RKO (cell line): ENCODE data around the gene PPP1R2.

Experiments
- DNase-seq: peaks from one replicate; pipeline ENCODE4 v3.0.0-alpha.2; 2016; ENCODE audit warnings: low spot score

PPP1R2 gene

DNA sequence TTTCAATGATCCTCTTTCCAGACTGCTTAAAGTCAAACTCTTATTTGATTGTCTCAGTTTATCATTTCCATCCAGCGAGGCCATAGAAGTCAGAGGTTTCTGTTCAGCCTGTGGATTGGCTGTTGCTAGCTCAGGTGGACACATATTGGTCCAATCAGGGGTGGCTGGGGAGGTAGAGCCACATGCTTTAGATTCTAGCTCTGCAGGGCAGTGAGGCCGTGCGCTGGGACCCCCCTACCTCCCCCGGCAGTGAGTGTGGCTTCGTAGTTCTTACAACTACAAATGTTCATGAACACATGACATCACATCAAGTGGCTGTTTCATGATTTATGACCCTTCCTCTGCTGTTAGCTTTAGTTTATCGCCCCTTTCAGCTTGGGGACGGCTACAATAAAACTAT is 22.6 kb upstream of the PPP1R2 start:
- no peak for DNase-seq

DNA sequence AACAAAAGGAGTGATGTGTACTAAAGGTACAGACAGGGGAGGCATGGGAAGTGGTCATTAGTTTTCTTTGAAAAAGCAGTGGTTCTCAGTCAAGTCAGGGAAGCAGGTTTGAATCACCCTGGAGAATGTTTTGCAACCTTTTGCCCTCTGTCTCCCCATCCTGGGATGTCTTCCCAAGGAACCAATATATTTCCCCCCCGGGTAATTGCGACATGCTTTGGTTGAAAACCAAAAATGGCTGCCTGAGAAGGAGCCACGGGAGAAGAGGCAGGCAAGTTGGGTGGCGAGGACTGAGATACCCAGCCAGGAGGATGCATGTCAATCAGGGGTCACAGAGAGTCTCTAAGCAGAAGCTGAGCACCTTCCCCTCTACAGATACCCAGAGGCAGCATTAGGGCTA is 20.2 kb upstream of the PPP1R2 start:
- no peak for DNase-seq

DNA sequence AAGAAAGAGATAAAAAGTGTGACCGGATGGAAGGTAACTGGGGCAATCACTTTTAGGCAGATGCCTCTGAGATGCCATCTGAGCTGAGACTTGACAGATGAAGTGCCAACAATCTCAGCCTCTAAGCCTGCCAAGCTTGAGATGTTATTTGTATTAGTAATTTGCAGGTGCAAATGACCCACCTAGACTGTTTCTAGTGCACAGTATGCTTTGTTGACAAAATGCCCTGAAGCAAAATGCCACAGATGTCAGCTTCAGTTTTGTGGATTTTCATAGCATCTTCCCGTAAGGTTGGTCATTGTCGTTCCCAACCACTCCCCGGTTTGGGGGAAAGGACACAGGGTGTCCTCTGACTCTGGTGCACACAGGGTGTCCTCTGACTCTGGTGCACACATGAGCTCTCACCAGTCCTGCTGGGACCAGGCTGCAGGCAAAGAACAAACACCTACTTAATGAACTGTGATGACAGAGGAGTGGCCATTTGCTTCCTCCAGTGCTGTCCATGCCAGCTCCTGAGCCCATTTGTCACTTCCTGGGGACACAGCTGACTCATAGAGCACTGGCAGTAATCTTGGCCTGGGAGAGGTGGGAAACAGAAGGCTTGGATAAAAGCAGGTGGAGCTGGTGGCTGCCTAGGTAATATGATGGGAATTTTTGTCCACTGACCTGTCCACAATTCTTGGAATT is 16.7 kb upstream of the PPP1R2 start:
- DNase-seq, result peak; percentile 28

DNA sequence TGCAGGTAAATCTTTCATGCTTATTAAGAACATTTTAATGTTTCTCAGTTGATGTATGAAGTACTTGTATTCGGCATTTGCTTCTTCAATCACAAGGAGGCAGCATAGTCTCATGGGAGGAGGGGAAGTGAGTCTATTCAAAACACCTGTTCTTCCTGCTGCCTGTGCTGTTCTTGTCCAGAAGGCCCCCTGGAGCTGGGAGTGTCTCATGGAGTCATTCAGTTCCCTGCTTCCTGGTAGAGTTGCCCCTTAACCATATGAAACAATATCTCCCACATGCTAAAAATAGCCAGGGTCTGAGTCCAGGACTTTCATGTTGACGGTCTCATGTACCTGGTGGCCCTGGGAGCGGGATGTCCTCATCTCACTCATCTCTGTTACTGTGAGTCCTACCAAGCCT is 15.5 kb upstream of the PPP1R2 start:
- peak; percentile 60 for DNase-seq

DNA sequence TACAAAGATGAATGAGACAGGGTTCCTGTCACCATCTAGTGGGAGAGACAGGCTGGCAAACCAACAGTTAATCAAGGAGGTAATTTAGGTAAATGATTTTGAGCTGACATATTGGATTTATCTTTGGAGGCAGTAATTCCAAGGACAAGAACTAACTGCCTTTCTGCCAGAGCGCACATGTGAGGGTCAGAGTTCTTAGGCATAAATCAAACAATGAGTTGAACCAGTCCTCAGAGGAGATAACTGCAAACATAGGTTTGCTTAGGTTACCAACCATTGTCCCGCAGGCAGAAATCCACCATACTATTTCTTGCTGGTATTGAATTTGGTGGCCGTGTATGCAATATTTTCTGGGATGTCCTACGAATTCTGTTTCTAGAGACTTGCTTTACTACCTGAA is 14.2 kb upstream of the PPP1R2 start:
- no peak for DNase-seq

DNA sequence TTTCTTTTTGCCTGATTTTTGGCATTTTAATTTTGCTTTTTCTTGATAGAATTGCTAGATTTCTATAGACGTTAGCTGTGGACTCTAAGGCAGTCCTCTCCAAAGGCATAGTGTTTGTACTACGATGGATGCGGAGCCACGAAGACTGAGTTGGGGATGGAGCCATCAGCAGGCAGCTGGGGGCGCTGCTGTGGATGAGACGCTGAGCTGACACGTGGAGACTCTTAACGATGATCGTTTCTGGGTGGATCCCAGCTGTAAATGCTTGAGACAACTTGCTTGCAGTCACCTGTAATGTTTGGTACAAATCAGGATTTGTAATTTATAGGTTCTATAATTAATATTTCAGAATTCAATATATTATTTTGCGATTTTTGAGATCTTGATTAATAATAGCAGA is 13.3 kb upstream of the PPP1R2 start:
- DNase-seq, result no peak

DNA sequence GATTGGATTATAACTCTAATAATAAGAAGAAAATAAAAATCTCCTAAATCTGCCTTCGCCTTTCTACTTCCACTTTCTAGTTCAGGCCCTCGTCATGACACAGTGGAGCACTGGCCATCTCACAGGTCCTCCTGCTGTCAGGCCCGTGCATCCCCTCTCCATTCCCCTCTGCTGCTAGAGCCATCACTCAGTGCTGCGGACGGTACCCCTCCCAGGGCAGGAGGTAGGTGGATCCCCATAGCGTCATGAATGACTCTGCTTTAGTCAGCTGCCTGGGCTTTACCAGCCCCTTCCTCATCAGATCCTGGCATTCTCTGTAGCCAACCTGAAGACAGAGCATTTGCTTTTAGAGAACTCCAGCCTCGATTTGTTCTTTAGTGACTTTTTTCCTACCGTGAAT is 12.0 kb upstream of the PPP1R2 start:
- no peak for DNase-seq

DNA sequence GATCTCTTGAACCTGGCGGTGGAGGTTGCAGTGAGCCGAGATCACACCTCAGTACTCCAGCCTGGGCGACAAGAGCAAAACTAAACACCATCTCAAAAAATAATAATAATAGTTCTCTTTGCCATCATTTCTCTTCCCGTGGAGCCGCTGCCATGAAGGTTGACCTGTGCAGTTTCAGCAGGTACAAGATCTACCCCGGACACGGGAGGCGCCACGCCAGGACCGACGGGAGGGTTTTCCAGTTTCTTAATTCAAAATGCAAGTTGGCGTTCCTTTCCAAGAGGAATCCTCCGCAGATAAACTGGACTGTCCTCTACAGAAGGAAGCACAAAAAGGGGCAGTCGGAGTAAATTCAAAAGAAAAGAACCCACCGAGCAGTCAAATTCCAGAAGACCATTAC is 11.3 kb upstream of the PPP1R2 start:
- no peak for DNase-seq

DNA sequence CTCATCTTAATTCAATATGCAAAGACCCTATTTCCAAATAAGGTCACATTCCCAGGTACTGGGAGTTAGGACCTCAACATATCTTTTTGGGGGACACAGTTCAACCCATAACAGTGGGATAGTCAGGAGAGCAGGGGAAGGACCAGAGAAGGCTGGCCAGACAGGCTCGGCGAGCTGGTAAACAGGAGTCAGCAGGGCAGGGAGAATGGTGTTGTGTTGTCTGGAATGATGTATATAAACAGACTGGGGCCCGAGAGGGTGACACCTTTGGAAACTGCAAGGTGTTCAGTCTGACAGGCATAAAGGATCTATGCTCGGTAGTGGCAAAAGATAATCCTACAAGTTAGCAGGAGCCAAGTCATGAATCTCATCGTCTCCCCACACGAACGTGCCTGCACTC is 10.1 kb upstream of the PPP1R2 start:
- no peak for DNase-seq

DNA sequence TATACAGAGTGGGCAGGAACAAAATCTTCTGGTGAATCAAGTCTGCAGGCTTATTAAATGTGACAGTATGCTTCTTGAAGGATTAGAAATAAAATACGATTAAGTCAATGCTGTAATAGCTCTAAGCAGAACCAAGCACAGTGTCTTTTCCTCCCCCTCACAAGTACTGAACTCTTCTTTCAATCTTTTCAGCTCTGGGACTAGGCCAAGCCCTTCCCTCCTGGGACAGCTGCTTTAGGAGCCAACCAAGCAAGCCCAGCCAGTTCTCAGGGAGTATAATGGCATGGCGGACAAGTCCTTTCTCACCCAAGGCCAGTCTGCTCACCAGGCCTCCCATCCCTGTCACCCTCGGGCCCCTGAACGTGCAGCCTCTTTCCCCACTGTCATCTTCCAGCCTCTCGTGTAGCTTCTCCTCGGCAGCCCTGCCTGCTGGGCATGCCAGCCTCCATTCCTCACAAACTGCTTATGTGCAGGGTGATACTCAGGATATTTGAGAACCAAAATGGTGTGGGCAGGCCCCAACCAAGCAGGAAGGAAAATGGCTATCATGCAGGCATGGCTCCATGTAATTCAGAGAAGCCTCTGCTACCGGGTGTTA is 8.4 kb upstream of the PPP1R2 start:
- no peak for DNase-seq

DNA sequence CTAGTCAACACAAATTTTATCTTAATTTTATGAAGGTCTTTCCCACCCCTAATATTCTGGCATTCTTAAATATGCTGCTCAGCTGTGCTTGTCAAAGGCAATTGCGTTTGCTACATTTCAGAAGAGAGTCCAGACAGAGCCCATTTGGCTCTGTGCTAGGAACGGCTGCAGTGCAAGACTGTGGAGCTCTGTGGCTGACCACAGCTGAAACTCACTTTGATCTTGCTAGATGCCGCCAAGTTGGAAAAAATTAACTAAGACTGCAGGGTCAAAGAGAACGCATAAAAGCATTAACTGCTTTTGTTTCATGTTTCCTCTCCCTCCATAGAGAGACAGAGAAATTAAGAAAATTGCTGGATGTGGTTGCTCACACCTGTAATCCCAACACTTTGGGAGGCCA is 7.6 kb upstream of the PPP1R2 start:
- no peak for DNase-seq

DNA sequence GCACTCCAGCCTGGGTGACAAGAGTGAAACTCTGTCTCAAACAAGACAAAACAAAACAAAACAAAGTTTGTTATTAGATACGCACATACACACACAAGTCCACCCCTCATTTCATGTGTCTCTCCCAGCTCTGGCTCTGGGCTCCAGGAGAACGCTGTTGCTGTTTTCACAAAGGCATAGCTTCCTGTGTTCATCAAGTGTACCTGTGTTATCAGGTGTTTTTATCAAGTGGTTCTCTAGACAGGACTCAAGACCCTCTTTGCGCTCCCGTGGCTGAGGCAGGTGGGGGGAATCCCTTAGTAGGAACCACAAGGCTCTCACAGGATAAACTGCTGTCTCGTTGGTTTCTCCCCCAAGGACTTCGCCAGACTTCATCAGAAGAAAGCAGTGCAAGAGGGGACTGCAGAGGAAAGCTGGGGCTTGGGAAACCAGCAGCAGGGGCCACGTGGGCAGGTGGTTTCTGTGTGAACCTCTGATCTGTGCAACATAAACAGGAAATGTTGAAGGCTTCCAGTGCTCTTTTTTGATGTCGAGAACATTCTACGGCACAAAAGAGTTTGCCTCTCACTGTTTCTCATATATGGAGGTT is 6.9 kb upstream of the PPP1R2 start:
- no peak for DNase-seq

DNA sequence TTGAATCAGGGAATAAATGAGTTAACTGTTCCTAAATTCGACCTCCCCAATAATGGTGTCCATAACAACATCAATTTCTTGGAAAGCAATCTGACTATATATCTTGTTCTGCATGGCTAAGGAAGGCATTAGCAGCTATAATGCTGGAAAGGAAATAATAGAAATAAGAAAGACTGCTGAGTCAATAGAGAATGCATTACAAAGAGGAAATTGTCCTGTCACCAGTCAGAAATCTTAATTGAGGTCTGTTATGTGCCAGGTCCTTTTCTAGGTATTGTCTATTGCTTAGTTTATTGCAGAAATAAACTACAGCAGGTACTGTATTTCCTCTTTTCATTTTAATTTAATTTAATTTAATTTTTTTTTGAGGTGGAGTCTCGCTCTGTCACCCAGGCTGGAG is 5.9 kb upstream of the PPP1R2 start:
- DNase-seq, result no peak

DNA sequence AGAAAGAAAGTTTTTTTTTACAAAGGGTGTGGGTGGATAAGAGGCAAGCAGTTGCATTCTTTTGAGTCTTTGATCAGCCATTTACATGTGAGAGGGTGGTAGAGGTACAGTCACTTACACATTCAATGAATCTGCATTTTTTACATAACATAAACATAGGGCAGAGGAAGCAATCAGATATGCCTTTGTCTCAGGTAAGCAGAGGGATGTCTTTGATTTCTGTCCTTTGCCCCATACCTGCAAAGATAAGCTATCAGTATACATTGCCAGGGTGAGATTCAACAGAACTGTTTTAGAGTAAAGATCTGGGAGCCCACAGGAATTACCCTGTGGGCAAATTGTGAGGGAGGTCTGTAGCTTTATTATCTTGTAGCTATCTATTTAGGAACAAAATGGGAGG is 5.4 kb upstream of the PPP1R2 start:
- no peak for DNase-seq

DNA sequence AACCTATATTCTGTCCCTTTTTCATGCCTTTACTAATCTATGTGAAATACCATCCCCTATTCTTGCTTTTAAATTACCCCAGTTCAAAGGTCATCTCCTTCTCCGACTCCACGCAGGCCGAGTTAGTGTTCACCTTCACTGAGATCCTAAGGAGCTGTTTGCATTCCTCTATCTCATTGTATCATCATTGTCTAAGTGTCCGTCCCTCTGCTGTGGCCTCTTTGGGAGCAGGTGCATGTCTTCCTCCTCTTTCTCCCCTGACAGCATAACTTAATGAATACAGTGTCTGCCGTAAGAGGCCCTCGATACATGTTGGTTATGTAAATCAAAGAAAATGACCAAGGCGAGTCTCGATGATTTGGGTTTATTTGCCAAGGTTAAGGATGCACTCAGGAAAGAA is 4.9 kb upstream of the PPP1R2 start:
- DNase-seq, result no peak

DNA sequence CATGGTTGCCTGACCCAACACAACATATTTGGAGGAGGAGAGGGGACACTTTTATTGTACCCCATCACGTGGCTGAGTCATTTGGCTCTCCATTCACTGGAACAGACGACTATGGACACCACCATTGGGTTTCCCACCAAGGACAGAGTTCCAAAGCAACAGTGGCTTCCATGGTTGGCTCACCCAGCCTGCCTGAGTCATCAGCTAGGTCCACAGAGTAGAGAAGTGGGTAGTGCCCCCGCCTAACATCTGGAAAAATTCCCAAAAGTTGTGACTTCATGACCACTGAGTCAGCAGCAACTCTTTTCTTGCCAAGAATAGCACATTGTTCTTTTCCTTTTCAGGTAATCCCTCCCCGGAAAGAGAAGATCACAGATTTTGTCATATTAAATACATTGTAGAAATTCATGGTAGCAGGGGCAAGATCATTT is 3.0 kb upstream of the PPP1R2 start:
- DNase-seq, result peak; percentile 91

DNA sequence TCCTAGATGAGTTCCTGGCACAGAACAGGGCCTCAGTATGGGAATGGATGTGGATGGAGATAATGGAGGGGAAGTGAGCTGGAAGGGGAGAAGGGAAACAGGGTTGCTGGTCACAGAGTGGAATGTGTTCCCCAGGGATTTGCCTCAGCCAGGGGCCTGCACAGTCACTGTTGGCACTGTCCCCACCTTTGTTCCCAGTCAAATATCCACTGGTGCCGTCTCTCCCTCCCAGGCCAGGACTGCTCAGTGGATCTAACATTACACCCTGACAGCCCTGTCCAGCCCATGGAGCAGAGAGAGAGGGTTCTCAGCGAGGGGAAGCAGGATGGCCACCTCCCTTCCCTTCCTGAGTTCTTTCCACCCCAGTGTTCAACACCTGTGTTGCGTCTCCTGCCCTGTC is 1.5 kb upstream of the PPP1R2 start:
- DNase-seq, result no peak

DNA sequence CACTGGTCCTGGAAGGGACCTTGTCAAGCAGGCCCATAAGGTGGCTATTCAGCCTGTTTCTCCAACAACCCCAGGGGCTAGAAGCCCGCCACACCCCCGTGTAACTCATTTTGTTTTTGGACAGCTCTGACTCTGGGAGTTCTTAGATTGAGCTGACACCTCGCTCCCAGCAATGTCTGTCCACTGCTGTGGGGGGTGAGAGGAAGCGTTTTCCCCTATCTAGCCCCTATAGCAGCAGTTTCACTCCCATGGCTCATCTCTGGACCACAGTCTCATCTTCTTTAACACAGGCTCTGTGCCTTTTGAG is 1.1 kb upstream of the PPP1R2 start:
- DNase-seq, result no peak

DNA sequence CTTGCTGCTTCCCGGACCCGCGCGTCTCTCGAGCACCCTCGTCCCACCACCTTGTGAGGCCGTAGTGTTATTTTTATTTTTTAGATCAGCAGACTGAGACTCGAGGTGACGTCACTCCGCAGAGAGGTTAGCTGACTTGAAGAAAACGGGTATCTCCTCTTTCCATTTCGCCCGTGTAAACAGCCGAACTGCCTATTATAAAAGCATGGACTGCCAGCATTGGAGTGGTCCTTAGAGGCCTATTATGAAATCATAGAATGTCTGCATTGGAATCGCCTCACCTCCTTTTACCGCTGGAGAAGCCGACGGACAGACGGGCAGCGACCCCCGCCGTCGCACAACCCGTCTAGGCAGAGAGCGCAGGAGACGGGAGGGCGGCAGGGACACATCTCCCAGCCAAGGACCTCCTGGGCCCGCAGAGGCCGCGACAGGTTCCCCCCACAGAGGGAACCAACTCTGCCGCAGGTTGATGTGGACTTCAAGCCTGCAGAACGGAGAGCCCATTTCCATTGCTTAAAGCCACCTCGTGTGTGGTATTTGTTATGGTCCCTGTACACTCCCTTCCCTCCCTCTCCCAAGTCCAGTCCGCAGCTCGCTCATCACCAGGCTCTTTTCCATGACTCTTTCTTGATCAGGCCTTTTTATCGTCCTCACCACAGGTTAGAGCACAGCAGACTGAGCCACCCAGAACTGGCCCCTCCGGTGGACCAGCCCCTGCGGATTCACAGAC is 540 bp upstream of the PPP1R2 start:
- no peak for DNase-seq

DNA sequence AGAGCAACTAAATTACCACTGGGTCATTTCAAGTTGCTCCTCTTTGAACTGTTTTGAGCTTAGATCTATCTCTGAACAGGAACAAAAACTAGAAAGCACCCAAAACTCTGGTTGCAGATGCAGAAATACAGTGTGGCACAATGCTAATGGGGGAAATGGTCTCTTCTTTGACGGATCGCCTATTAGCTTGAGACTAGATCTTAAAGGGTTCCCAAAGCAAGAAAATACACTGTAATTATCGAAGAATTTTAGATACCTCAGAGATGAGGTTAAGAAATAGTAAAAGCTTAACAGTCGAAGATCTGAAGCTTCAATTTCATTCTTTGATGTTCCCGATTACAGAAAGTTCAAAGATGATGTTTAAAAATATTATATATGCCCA is 818 bp downstream of the PPP1R2 start:
- no peak for DNase-seq

DNA sequence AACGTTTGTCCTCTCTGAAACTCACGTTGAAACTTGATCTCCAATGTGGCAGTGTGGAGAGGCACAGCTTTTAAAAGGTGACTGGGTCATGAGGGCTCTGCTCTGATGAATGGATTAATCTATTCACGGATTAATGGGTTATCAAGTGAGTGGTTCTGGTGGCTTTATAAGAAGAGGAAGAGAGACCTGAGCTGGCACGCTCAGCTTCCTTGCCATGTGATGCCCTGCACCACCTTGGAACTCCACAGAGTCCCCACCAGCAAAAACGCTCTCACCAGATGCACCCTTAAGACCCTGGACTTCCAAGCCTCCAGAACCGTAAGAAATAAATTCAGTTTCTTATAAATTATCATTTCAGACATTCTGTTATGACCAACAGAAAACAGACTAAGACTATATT is 2.6 kb downstream of the PPP1R2 start:
- DNase-seq, result no peak

DNA sequence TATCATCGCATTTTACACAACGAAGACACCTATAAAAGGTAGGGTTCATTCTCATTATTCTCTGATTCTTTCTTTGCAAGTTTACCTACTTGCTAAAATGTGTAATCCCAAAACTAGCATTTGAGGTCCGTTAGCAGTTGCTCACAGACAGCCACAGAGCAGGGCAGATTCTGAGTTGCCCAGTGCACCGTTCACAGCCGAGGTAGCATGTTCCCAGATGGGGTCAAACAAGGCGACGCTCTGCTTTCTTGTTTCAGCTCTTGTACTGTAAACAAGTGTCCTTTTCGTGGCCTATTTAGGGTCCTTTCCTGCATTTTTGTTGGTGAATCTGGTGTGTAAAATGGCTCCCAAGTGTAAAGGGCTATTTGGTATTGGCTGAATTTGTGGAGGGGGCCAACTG is 3.1 kb downstream of the PPP1R2 start:
- DNase-seq, result no peak

DNA sequence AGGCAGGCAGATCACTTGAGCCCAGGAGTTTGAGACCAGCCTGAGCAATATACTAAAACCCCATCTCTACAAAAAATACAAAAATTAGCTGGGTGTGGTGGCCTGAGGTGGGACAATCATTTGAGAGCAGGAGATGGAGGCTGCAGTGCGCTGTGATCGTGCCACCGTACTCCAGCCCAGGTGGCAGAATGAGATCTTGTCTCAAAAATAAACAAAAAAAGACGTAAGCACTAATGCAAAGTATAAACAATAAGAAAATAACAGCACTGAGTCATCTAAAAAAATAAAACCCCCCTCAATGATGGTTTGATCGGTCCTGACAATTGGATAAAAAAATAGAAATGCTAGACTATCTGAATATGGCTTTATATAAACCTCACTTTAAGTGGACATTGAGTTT is 3.6 kb downstream of the PPP1R2 start:
- no peak for DNase-seq

DNA sequence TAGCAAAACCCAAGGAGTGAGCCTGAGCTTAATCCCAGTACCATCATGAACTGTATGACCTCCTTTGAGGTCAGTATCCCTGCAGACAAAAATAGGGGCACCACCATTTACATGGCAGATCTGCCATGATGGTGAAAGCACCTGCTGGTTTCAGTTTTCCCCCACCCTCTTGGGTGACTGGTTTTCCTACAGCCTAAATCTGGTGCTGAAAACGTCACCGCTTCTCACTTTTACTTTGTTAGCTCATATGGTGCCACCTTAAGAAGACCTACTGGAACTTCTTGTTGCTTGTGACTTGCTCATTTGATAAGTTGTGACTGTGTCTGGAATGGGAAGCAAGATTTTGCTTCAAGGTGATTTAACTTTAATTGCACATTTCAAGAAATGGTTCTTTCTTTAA is 5.1 kb downstream of the PPP1R2 start:
- no peak for DNase-seq
